IMR-90 (cell line): ENCODE results near the gene FHAD1. TPM values are rescaled to one million over a fixed set of nuclear protein-coding genes. Genes with fewer than 3 reads are reported as not detected.
A peak's percentile ranks its signal among the peaks of the same experiment; 100 is the strongest.

Experiments used
- ATAC-seq: fragments of 200-7000 bp; cut with Tn5 transposase; 2 replicates; pipeline ENCODE4 v1.9.1; 2020; ENCODE audit warnings: low read depth, mild to moderate bottlenecking, moderate library complexity
- BruUV-seq: library from RNA; stranded (reverse); fragments of 400-500 nt; replicated peaks from 2 replicates; lab custom pipeline; 2021; lab: Mats Ljungman, UMichigan
- CTCF ChIA-PET: fragments of 300-600 bp; formaldehyde crosslinking; extraction: SDS; loops from one replicate; lab custom pipeline; 2021; ENCODE audit warnings: antibody characterized with exemption; lab: Yijun Ruan, JAX
- POLR2A ChIA-PET: fragments of 300-600 bp; sonication (Branson Sonifier 250); formaldehyde crosslinking; loops from one replicate; lab custom pipeline; 2022; ENCODE audit warnings: antibody characterized with exemption; ENCODE audit not compliant: unreplicated experiment; lab: Charles Lee
- DNase-seq: peaks from one replicate; pipeline ENCODE4 v3.0.0; 2013
- H2AFZ ChIP-seq: replicated peaks from 2 replicates; pipeline ENCODE3; 2013; ENCODE audit warnings: low read length, mild to moderate bottlenecking; ENCODE audit not compliant: poor library complexity
- H2AK5ac ChIP-seq: 2 replicates; pipeline ENCODE4 v1.6.1; 2013; ENCODE audit warnings: low read depth, low read length, inconsistent platforms
- H2AK9ac ChIP-seq: replicated peaks from 2 replicates; pipeline ENCODE3; 2013; ENCODE audit warnings: mild to moderate bottlenecking, low read depth, low read length, moderate library complexity; ENCODE audit not compliant: poor library complexity
- H2BK120ac ChIP-seq: 2 replicates; pipeline ENCODE4 v1.6.1; 2013; ENCODE audit warnings: low read depth, low read length, inconsistent platforms
- H2BK15ac ChIP-seq: 3 replicates; pipeline ENCODE4 v1.6.1; 2013; ENCODE audit warnings: low read depth, low read length, inconsistent platforms
- H2BK20ac ChIP-seq: 2 replicates; pipeline ENCODE4 v1.6.1; 2013; ENCODE audit warnings: low read depth, mild to moderate bottlenecking, inconsistent platforms, low read length, moderate library complexity
- H2BK5ac ChIP-seq: 2 replicates; pipeline ENCODE4 v1.6.1; 2013; ENCODE audit warnings: mild to moderate bottlenecking, low read depth, low read length, inconsistent platforms; ENCODE audit not compliant: poor library complexity, severe bottlenecking
- H3K14ac ChIP-seq: replicated peaks from 2 replicates; pipeline ENCODE4 v1.6.1; 2013; ENCODE audit warnings: low read depth, low read length, inconsistent platforms
- H3K18ac ChIP-seq: 2 replicates; pipeline ENCODE4 v1.6.1; 2013; ENCODE audit warnings: low read depth, low read length, control low read depth
- H3K23ac ChIP-seq: 2 replicates; pipeline ENCODE4 v1.6.1; 2013; ENCODE audit warnings: low read depth, low read length, inconsistent platforms
- H3K27ac ChIP-seq: 2 replicates; pipeline ENCODE4 v1.5.1; 2013; ENCODE audit warnings: mild to moderate bottlenecking, control low read depth, low read length; ENCODE audit not compliant: insufficient read depth
- H3K27me3 ChIP-seq: 2 replicates; pipeline ENCODE4 v1.6.1; 2013; ENCODE audit warnings: low read length; ENCODE audit not compliant: control insufficient read depth, insufficient read depth
- H3K36me3 ChIP-seq: 2 replicates; pipeline ENCODE4 v1.6.1; 2013; ENCODE audit warnings: low read length, mixed read lengths; ENCODE audit not compliant: control insufficient read depth, insufficient read depth
- H3K4ac ChIP-seq: 2 replicates; pipeline ENCODE4 v1.6.1; 2013; ENCODE audit warnings: low read depth, low read length, inconsistent platforms
- H3K4me1 ChIP-seq: 2 replicates; pipeline ENCODE4 v1.6.1; 2013; ENCODE audit warnings: low read length, mixed read lengths; ENCODE audit not compliant: control insufficient read depth, insufficient read depth
- H3K4me2 ChIP-seq: 2 replicates; pipeline ENCODE4 v1.6.1; 2013; ENCODE audit warnings: low read depth, mild to moderate bottlenecking, control low read depth, low read length, moderate library complexity
- H3K4me3 ChIP-seq: 2 replicates; pipeline ENCODE4 v1.5.1; 2013; ENCODE audit warnings: low read depth, mild to moderate bottlenecking, control low read depth, low read length, moderate library complexity; ENCODE audit not compliant: insufficient read depth
- H3K56ac ChIP-seq: 2 replicates; pipeline ENCODE4 v1.6.1; 2013; ENCODE audit warnings: low read length, inconsistent platforms; ENCODE audit not compliant: insufficient read depth; ENCODE audit errors: extremely low read depth
- H3K79me1 ChIP-seq, 2 experiments: 2 replicates each; pipeline ENCODE4 v1.6.1; 2013; ENCODE audit warnings: low read length in 2 of 2, inconsistent platforms in 1 of 2, low read depth in 1 of 2
- H3K9ac ChIP-seq: 2 replicates; pipeline ENCODE4 v1.6.1; 2013; ENCODE audit warnings: low read depth, low read length, control low read depth
- H3K9me1 ChIP-seq: 2 replicates; pipeline ENCODE4 v1.6.1; 2013; ENCODE audit warnings: low read length, inconsistent platforms; ENCODE audit not compliant: insufficient read depth
- H3K9me3 ChIP-seq: 2 replicates; pipeline ENCODE4 v1.6.1; 2013; ENCODE audit warnings: low read length; ENCODE audit not compliant: control insufficient read depth, insufficient read depth
- H4K20me1 ChIP-seq: 2 replicates; pipeline ENCODE4 v1.6.1; 2013; ENCODE audit warnings: low read length, inconsistent platforms; ENCODE audit not compliant: insufficient read depth
- H4K5ac ChIP-seq: 2 replicates; pipeline ENCODE4 v1.6.1; 2013; ENCODE audit warnings: mild to moderate bottlenecking, low read depth, low read length, control low read depth
- H4K8ac ChIP-seq, 2 experiments: 2 replicates each; pipeline ENCODE4 v1.6.1; 2013; ENCODE audit warnings: low read depth in 2 of 2, low read length in 2 of 2, control low read depth in 1 of 2, inconsistent platforms in 1 of 2
- H4K91ac ChIP-seq: 2 replicates; pipeline ENCODE4 v1.6.1; 2013; ENCODE audit warnings: low read depth, low read length, inconsistent platforms; ENCODE audit not compliant: insufficient read depth
- FOS ChIP-seq: fragments of 150-350 bp; IDR thresholded peaks from 2 replicates; pipeline ENCODE4 v1.6.1; 2016; ENCODE audit warnings: low read depth, low read length
- MAFK ChIP-seq: IDR thresholded peaks from 2 replicates; pipeline ENCODE4 v1.6.1; 2012; ENCODE audit warnings: low read depth, low read length, improper control_type of control experiment
- POLR2A ChIP-seq: IDR thresholded peaks from 2 replicates; pipeline ENCODE4 v1.6.1; 2012; ENCODE audit warnings: mild to moderate bottlenecking, low read depth, low read length
- RCOR1 ChIP-seq: IDR thresholded peaks from 2 replicates; pipeline ENCODE4 v1.6.1; 2012; ENCODE audit warnings: mild to moderate bottlenecking, low read length, improper control_type of control experiment; ENCODE audit not compliant: insufficient replicate concordance
- USF2 ChIP-seq: fragments of 150-350 bp; IDR thresholded peaks from 2 replicates; pipeline ENCODE4 v1.6.1; 2017; ENCODE audit warnings: mild to moderate bottlenecking, antibody characterized with exemption, low read length, low read depth
- WGBS, 2 experiments: methylation state at CpG; one replicate each; pipeline versions ENCODE4 v1.1.5 to v1.1.7; 2013; ENCODE audit warnings: missing lambda C conversion rate in 2 of 2; ENCODE audit not compliant: insufficient read length in 1 of 2; ENCODE audit errors: extremely low coverage in 2 of 2; 5-methylcytosine and 5-hydroxymethylcytosine counted together
- dilution Hi-C: fragments of 300-500 bp; cut with HindIII; formaldehyde crosslinking; loops from one replicate; pipeline ENCODE4 v1.14.3; 2018; ENCODE audit warnings: low sequenced_read_pairs; ENCODE audit not compliant: unreplicated experiment
- in situ Hi-C: fragments of 300-500 bp; cut with MboI; formaldehyde crosslinking; loops from 3 replicates; pipeline ENCODE4 v1.14.3; 2019; ENCODE audit warnings: low sequenced_read_pairs, inconsistent platforms, mixed read lengths
- intact Hi-C: fragments of 100-400 bp; cut with micrococcal nuclease; formaldehyde crosslinking; loops from 2 replicates; pipeline ENCODE4 v1.10.0; 2022
- polyA plus RNA-seq, 3 experiments: library from polyadenylated mRNA; depleted of rRNA; stranded (reverse); fragments of >200 nt; gene quantifications; 2 replicates each; pipeline ENCODE4 v1.2.3, GENCODE V29; 2012; ENCODE audit warnings: low replicate concordance in 1 of 3
- total RNA-seq: library from RNA; depleted of rRNA; stranded (reverse); fragments of >200 nt; gene quantifications from 2 replicates; pipeline ENCODE4 v1.2.3, GENCODE V29; 2012

FHAD1 gene
- total and polyA plus RNA-seq, 2 of the 4 experiments (the other 2 are of a cell fraction): not detected

GRCh38 chr1:15351310-15351709 lies 104.3 kb downstream of the FHAD1 start:
- Histone ChIP-seq H3K14ac (no peak overlapping the region), H3K4me3 (no peak overlapping the region), H3K9ac (no peak overlapping the region), H4K20me1 (no peaks in the 10 kb centered on the region), H3K56ac (no peak overlapping the region), H3K4ac (no peak overlapping the region), H2BK20ac (0 out of 2 replicates have a peak overlapping the region, but pooled peaks have one; percentile 21), H3K36me3 (no peaks in the 10 kb centered on the region), H4K91ac (peak overlapping the region; percentile 48; the same call in 1 of the 2 replicates), H3K9me3 (no peaks in the 10 kb centered on the region), H3K4me2 (no peak overlapping the region), H3K27me3 (no peaks in the 10 kb centered on the region), H3K27ac (no peak overlapping the region), H3K23ac (no peak overlapping the region), H2AK5ac (peak overlapping the region; percentile 24; the same call in 1 of the 2 replicates), H2AFZ (no peak overlapping the region), H4K5ac (no peak overlapping the region), H2BK120ac (peak overlapping the region; percentile 44; the same call in 1 of the 2 replicates), H2BK5ac (no peak overlapping the region), H3K4me1 (peaks cover 7% of the 10 kb centered on the region), H3K79me1 (no peaks in the 10 kb centered on the region), H2BK15ac (0 out of 3 replicates have a peak overlapping the region, but pooled peaks have one; percentile 25), H2AK9ac (no peak overlapping the region), H3K9me1 (peaks cover 17% of the 10 kb centered on the region), H3K18ac (no peak overlapping the region), H4K8ac (no peak overlapping the region)
- DNase-seq (no peak), ATAC-seq (no peak)
- dilution Hi-C loops: no loop called here
- intact Hi-C loops: no loop called here
- 60% methylated on average over 1 of the region's 4 CpGs; no CpG with 5 or more reads in 1 of the 2 experiments for WGBS, 2 experiments
- POLR2A ChIA-PET: no interaction called here
- CTCF ChIA-PET: no interaction called here
- TF ChIP-seq MAFK: no peak
- no peak for TF ChIP-seq POLR2A
- no peak for TF ChIP-seq RCOR1
- no peak for TF ChIP-seq FOS
- TF ChIP-seq USF2: no peak
- no TSS peak for BruUV-seq
- in situ Hi-C loops: no loop called here
